Measurements from ENCODE around the gene SYCN. TPM values are rescaled to one million over a fixed set of nuclear protein-coding genes. Genes with fewer than 3 reads are reported as not detected.
A peak's percentile ranks its signal among the peaks of the same experiment; 100 is the strongest.

Gene SYCN
- total RNA-seq, 4 donors from 2014 or later, result not detected

DNA sequence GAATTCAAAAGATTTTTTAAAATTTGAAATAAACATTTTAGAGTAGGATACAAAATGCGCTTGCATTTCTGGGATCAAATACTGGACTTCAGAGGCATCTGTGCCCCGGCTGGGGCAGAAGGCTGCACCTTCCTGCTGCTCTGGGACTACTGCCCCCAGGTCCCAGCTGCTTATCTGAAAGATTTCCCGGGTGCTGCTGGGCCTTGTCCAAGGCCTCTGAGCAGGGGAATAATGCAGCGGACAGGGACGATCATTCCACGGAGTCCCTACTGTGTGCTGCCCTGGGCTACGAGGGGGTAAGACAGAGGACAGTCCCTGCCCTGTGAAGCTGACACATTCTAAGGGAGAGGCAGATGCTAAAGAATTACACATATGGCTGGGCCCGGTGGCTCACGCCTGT, 40.4 kb downstream of the SYCN start:
- no peak overlapping the region for H3K4me3 ChIP-seq
- 86 to 89% methylated on average over 3 to 8 of the region's 9 CpGs for WGBS, 2 donors
- peaks cover 40 to 74% (median 43%) of the 10 kb centered on the region in 3 donors for H3K4me1 ChIP-seq
- intact Hi-C loops (cut with DNase I), result no loop called here
- H3K27ac ChIP-seq, result no peak overlapping the region
- no peaks in the 10 kb centered on the region for H3K9me3 ChIP-seq
- DNase-seq, result no peak
- H3K36me3 ChIP-seq, result peaks cover 0 to 6% (median 0%) of the 10 kb centered on the region in 3 donors
- H3K27me3 ChIP-seq, result no peaks in the 10 kb centered on the region
- TF ChIP-seq, protein P1, sequence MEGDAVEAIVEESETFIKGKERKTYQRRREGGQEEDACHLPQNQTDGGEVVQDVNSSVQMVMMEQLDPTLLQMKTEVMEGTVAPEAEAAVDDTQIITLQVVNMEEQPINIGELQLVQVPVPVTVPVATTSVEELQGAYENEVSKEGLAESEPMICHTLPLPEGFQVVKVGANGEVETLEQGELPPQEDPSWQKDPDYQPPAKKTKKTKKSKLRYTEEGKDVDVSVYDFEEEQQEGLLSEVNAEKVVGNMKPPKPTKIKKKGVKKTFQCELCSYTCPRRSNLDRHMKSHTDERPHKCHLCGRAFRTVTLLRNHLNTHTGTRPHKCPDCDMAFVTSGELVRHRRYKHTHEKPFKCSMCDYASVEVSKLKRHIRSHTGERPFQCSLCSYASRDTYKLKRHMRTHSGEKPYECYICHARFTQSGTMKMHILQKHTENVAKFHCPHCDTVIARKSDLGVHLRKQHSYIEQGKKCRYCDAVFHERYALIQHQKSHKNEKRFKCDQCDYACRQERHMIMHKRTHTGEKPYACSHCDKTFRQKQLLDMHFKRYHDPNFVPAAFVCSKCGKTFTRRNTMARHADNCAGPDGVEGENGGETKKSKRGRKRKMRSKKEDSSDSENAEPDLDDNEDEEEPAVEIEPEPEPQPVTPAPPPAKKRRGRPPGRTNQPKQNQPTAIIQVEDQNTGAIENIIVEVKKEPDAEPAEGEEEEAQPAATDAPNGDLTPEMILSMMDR (IDR thresholded peaks at IDR 0.05), result no peak
- no peak for TF ChIP-seq POLR2A (IDR thresholded peaks at IDR 0.05)

DNA sequence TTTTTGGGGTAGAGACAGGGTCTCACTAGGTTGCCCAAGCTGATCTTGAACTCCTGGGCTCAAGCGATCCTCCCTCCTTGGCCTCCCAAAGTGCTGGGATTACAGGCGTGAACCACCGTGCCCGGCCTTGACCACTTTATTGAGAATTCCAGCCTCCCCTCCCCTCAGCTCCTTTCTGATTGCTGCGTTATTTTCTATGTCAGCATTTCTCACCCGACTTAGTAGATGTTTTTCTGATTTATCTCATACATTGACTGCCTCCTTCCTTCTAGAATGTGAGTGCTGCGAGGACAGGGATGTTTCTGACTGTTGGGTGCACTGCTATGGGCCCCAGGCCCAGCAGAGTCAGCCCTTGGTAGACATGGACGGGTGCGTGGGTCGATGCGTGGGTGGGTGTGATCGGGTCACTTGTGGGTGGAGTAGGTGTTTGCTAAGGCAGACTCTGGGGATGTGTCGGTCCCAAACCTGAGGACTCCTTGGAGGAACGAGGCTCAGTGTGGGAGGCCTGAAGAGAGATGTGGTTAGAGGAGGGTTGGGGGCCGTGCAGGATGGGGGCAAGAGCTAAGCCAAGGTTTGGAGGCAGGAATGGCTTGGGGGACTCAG, 41.5 kb downstream of the SYCN start:
- Histone ChIP-seq H3K4me3 (no peak overlapping the region), H3K27ac (no peak overlapping the region), H3K27me3 (no peaks in the 10 kb centered on the region), H3K36me3 (no peaks in the 10 kb centered on the region), H3K4me1 (peaks cover 42 to 74% (median 45%) of the 10 kb centered on the region in 3 donors), H3K9me3 (no peaks in the 10 kb centered on the region)
- 82 to 84% methylated on average over 15 of the region's 15 CpGs for WGBS, 2 donors
- no peak for TF ChIP-seq POLR2A (IDR thresholded peaks at IDR 0.05)
- TF ChIP-seq, protein P1 (IDR thresholded peaks at IDR 0.05), result no peak
- intact Hi-C loops (cut with DNase I), result no loop called here
- DNase-seq, result no peak

DNA sequence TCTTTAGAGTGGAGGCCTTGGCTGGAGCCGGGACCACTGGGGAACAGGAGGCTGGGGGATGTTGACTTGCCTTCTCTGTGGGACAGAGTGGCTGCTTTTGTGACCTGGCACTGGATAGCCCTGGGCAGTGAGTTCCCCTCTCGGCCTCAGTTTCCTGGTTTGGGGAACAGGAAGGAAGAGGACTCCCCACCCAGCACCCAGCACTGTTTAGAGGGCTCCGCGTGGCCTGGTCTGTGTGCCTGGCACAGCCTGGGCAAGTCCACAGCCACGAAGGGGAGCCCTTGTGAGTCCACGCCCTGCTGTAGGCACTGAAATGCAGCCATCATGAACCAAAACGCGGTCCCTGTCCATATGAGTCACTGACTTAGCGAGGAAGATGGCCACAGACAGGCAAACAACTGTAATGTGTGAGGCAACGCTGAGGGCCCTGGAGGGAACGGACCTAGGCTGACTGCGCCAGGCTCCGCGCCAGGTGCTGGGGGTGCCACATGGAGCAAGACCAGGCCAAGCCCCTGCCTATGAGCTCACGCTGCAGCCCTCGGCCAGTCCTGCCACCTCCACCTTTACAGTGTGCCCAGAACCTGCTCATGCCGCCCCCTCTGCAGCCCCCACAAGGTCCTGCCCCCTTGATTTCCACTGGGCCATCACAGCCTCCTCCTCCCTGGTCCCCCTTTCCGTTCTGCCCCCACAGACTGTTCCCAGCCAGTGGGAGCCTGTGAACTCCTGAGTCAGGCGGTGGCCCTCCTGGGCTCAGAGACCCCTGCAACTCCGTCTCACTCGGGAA, 43.0 kb downstream of the SYCN start:
- H3K27me3 ChIP-seq, result no peaks in the 10 kb centered on the region
- 49 to 58% methylated on average over 12 of the region's 21 CpGs for WGBS, 2 donors
- H3K9me3 ChIP-seq, result no peaks in the 10 kb centered on the region
- H3K4me1 ChIP-seq, result peaks cover 42 to 74% (median 45%) of the 10 kb centered on the region in 3 donors
- DNase-seq, result no peak
- TF ChIP-seq, protein P1 (IDR thresholded peaks at IDR 0.05), result no peak
- TF ChIP-seq POLR2A (IDR thresholded peaks at IDR 0.05), result no peak
- H3K4me3 ChIP-seq, result peak overlapping the region in 1 of 4 donors; percentile 0
- no peaks in the 10 kb centered on the region for H3K36me3 ChIP-seq
- intact Hi-C loops (cut with DNase I), result no loop called here
- H3K27ac ChIP-seq, result peak overlapping the region; percentile 73 to 87 (median 80)

DNA sequence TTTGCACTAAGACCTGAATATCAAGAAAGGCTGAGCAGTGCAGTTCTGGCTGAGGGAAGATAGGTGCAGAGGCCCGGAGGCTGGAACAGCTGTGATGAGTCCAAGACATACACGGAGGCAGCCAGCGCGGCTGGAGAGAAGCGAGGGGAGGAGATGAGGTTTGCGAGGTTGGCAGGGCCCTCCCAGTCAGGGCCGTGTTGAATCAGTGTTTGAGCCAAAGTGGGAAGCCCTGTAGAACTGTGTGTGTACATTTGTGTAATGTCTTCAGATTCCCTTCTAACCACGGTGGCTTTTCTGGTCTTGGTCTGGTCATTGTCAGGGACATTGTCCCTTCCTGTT, 43.6 kb downstream of the SYCN start:
- 7 to 9% methylated on average over 7 to 8 of the region's 8 CpGs for WGBS, 2 donors
- H3K4me1 ChIP-seq, result peaks cover 43 to 74% (median 46%) of the 10 kb centered on the region in 3 donors
- H3K27me3 ChIP-seq, result no peaks in the 10 kb centered on the region
- no peak overlapping the region for H3K4me3 ChIP-seq
- no peaks in the 10 kb centered on the region for H3K36me3 ChIP-seq
- H3K9me3 ChIP-seq, result no peaks in the 10 kb centered on the region
- peak overlapping the region; percentile 73 to 87 (median 80) for H3K27ac ChIP-seq
- intact Hi-C loops (cut with DNase I), result no loop called here
- no peak for TF ChIP-seq POLR2A (IDR thresholded peaks at IDR 0.05)
- TF ChIP-seq, protein P1 (IDR thresholded peaks at IDR 0.05), result peak in 3 of 6 experiments; percentile 16 to 33 (median 25)
- DNase-seq, result no peak

DNA sequence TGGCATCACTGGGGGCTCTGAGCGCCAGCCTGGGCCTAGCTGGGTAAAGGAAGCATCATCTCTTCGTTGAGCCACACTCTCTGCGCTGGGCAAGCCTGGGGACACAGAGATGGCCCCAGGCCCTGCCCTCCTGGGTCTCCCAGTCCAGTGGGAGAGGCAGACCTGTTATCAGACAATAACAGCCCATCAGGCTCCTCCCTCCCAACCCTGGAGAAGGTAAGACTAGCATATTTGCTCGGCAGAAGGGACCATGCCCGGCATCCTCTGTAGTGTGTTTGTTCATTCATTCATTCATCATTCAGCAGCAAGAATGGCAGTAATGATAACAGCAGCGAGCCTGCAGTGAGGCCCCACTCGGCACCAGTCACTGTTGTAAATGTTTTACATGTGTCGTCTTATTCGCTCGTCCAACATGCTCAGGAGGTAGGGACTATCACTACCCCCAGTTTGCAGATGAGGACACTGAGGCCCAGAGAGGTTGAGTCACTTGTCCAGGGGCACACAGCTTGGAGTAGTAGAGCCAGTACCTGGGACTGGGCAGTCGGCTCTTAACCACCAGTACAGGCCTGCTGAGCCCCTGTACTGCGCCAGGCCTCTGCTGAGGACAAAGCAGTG, 45.3 kb downstream of the SYCN start:
- Histone ChIP-seq H3K4me3 (no peak overlapping the region), H3K36me3 (no peaks in the 10 kb centered on the region), H3K4me1 (peaks cover 50 to 89% (median 58%) of the 10 kb centered on the region in 3 donors), H3K27ac (no peak overlapping the region), H3K27me3 (no peaks in the 10 kb centered on the region), H3K9me3 (no peaks in the 10 kb centered on the region)
- no peak for DNase-seq
- intact Hi-C loops (cut with DNase I), result no loop called here
- 75 to 86% methylated on average over 6 to 9 of the region's 12 CpGs for WGBS, 2 donors
- TF ChIP-seq, protein P1 (IDR thresholded peaks at IDR 0.05), result no peak
- no peak for TF ChIP-seq POLR2A (IDR thresholded peaks at IDR 0.05)
